Measurements from ENCODE around the gene MEF2A.

- no peak for TF ChIP-seq CTCF (IDR thresholded peaks at IDR 0.05)
- no peak for TF ChIP-seq POLR2A (IDR thresholded peaks at IDR 0.05)
Observed at GRCh38 chr15:99645951-99646350, 80.2 kb downstream of the MEF2A start.

Measured in body of pancreas (tissue), 4 donors.